ENCODE data around the gene LRP8.

Gene LRP8

GRCh38 chr1:53340660-53341520 is 13.0 kb upstream of the LRP8 start:
- peak in 1 of 4 experiments; percentile 30 for DNase-seq (ENCODE audit: low read depth in 4 of 4, low spot score in 1 of 4)

DNA sequence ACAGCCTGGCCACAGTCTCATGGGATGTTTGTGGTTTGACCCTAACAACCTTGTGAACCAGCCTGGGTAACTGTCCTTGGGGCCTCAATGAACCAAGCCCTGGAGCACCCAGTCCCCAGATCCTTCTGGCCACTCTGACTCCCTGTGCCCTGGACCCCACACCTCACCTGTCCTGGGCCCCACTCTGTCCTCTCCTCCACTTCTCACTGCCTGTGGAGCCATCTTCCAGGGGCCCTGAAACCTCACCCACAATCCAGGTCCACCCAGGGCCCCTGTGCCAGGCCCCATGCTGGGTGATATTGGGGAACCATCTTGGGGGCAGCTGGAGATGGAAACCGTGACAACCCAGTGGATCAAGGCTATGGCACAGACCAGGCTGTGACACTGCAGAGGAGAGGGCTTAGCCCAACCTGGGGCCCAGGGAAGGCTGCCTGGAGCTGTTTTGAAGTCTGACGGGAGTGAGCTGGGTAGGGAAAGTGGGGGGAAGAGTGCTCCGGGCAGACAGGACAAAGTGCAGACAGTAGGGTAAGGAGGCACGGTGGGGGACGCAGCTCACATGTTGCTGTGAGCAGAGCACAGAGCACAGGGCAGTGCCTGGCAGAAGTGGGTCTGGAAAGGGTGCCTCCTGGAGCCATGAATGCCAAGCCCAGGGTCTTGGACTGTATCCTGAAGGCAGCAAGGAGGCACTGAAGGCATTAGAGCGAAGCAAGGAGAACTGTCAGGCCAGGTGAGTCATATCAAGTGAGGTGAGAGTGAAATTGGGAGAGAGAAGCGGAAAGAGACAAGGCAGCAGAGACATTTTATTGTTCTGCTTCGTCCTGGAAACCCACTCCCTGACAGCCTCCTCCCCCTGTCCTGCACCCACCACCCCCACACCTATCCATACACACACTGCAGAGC is 12.1 kb upstream of the LRP8 start:
- DNase-seq (ENCODE audit: low read depth in 4 of 4, low spot score in 1 of 4) = no peak

GRCh38 chr1:53338423-53338822 is 10.6 kb upstream of the LRP8 start:
- DNase-seq (ENCODE audit: low read depth in 4 of 4, low spot score in 1 of 4) = no peak

DNA sequence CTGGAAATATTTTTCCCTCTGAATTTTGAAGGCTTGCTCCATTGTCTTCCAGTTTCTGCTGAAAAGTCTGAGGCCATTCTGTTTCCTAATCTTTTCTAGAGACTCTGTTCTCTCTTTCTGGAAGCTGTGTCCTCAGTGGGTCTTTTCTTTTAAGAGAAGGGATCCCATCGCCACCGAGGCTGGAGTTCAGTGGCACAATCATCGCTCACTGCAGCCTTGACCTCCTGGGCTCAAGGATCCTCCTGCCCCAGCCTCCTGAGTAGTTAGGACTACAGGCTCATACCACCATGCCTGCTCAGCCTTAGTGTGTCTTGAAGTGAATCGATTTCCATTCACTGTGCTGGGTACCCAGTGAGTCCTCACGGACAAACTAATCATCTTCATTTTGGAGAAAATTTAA is 9.6 kb upstream of the LRP8 start:
- DNase-seq (ENCODE audit: low read depth in 4 of 4, low spot score in 1 of 4) = no peak

DNA sequence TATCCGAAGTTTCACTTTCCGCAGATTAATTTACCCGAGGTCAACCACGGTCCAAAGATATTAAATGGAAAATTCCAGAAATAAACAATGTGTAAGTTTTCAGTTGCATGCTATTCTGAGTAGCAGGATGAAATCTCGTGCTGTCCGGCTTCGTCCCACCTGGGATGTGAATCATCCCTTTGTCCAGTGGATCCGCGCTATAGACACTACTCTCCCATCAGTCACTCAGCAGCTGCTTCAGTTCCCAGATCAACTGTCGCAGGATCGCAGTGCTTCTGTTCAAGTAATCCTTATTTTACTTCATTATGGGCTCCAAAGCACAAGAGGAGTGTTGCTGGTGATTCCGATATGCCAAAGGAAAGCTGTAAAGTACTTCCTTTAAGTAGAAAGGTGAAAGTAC is 8.3 kb upstream of the LRP8 start:
- no peak for DNase-seq (ENCODE audit: low read depth in 4 of 4, low spot score in 1 of 4)

- DNase-seq (ENCODE audit: low read depth in 4 of 4, low spot score in 1 of 4) = no peak
These were observed 7.8 kb upstream of the LRP8 start for GRCh38 chr1:53335661-53336060.

GRCh38 chr1:53334781-53335180 is 6.9 kb upstream of the LRP8 start:
- no peak for DNase-seq (ENCODE audit: low read depth in 4 of 4, low spot score in 1 of 4)

DNA sequence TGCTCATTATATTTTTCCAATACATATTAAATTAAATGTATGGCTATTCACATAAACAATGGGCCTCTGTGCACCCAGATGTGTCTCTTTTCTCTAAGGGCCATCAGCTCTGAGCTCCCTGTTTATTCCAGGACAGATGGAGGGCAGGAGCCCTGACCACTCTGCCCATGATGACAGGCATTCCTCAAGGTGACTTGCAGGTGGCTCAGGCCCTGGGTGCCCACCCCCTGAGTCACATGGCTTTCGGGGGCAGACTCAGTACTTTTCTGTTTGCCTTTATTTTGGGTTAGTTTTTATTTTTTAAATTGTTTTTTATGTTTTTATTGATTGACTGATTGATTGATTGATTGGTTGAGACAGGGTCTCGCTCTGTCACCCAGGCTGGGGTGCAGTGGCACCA is 6.4 kb upstream of the LRP8 start:
- no peak for DNase-seq (ENCODE audit: low read depth in 4 of 4, low spot score in 1 of 4)

- DNase-seq (ENCODE audit: low read depth in 4 of 4, low spot score in 1 of 4) = no peak
These were observed 5.0 kb upstream of the LRP8 start for GRCh38 chr1:53332833-53333232.

- DNase-seq (ENCODE audit: low read depth in 4 of 4, low spot score in 1 of 4) = no peak
These were observed 4.3 kb upstream of the LRP8 start for GRCh38 chr1:53332186-53332564.

DNA sequence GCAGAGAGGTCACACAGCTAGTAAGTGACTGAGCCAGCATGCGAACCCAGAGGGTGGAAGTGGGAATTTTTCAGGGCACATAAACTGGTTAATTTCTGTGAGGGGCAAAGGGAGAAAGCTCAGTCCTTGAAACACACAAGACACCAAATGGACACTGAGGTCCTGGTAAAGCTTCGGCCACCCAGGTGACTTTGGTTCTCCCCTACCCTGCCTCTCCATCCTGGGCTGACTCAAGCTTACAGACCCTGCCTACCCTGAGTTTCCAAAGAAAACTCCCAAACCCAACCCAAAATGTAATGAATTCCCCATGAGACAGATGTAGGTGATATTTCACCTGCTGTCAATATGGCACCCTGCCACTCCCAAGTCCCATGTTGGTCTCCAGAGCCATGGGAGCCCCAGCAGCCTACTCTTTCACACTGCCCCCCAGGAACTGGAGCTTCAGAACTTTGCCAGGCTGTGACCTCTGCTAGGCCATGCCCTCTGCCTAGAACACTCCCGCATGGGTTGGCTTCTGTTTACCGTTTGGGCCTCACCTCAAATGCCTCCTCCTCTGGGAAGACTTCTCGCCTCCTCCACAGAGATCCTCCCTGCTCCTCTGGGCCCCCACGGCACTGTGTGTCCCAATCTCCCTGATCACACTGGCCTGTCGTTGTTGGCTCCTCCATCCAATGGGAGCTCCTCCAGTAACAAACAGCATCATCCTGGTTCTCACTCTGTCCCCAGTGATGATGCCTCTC is 3.7 kb upstream of the LRP8 start:
- no peak for DNase-seq (ENCODE audit: low read depth in 4 of 4, low spot score in 1 of 4)

DNA sequence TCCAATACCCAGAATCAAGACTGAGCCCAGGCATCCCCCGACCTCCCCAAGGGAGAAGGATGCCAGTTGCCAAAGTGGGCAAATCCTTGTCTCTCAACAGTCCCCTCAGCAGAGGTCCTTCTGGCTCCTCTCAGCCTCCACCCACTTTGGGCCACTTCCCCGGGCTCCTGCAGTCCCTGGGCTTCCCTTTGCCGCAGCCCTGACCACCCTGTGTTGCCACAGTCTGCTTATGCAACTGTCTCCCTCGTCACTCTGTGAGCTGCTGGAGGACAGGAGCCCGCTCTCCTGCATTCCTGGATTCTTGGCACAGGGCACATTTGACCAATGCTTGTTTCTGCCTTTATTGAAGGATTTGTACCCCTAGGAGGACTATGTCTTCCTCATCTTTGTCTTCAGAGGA is 2.9 kb upstream of the LRP8 start:
- DNase-seq (ENCODE audit: low read depth in 4 of 4, low spot score in 1 of 4) = no peak

DNA sequence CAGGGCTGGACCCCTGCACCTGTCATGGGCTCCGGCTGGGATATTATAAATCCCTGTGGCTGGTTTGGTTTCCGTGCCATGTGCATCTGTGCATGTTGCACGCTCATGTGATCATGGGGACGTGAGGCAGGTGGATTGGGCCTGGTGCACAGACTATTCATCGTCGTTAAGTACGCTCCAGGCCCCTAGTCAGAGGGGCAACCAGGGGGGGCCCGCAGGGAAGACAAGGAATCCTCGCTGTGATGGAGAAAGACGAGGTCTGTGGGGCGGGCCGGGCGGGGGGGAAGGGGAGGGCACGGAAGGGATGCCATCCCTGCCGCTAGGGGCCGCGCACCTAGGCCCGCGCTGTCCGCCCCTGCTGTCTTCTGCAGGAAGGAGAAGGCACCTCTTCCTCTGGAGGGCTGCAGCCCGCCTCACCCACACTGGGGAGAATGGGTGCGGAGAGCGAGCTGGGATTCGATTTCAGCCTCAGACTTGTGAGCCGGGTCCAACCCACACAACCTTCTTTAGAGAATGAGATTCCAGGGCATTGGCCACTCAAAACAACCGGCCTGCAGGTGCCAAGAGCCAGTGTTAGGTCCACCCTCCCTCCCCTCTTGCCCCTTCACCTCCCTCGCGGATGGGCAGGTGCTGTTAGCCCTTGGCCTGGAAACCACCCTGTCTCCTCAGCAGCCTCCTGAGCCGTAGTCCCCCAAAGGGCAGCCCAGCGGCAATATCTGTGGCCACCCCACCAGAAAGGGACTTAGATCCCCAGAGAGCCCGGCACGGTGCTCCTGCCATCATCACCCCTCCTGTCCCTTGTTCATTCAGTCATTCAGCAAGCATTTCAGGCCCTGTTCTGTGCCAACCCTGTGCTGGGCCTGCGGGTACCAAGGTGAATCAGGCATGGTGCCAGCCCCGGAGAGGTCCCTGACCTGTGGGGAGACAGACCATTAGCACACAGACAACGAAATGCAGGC is 950 bp upstream of the LRP8 start:
- DNase-seq (ENCODE audit: low read depth in 4 of 4, low spot score in 1 of 4) = no peak

- peak; percentile 22 to 38 (median 32) for DNase-seq (ENCODE audit: low read depth in 4 of 4, low spot score in 1 of 4)
These were observed 522 bp downstream of the LRP8 start for GRCh38 chr1:53327182-53327913.

DNA sequence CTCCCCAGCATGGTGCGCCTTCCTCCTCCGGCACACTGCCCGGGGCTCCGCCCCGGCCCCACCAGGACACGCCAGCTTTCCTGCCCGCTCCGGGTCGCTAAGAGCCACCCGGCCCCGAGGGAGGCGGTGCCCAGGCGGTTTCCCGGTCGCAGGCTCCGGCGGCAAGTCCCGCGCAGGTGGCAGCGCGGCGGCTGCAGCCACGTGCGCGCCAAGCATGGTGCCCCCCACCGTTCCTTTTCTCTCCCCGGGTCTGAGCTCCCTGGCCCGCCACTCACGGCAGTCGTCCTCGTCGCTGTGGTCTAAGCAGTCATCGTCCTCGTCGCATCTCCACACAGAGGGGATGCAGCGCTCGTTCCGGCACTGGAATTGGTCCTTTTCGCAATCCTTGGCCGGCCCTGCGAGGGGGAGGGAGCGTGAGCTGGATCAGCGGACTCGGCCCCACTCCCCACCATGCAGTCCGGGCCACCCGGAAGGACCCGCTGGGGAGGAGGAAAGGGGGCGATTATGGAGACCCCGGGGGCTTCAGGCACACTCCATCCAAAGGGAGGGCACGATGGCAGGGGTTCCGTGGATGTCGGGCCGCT is 1.2 kb downstream of the LRP8 start:
- DNase-seq (ENCODE audit: low read depth in 4 of 4, low spot score in 1 of 4) = peak in 1 of 4 experiments; percentile 22

DNA sequence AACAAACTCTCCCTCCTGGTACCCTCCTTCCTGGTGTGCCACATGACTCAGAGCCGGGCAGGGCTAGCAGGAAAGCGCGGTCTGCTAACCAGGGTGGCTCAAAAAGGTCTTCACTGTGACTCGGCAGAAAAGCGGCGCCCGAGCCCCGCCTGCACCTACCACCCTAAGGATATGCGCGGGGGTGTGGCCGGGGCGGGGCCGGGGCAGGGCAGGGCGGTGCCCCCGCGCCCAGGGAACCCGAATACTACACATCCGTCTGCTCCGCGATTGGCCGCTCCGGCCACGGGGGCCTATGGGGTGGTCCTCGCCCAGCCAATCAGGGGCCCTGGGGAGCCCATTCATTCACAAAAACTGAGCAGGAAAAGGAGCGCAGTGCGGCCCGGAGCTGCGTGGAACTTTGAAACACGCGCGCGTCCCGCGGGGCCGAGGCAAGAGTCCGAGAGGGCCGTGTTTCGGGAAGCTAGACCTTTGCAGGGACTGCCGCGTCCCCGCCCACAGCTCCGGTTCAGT is 1.7 kb downstream of the LRP8 start:
- DNase-seq (ENCODE audit: low read depth in 4 of 4, low spot score in 1 of 4) = peak; percentile 84 to 98 (median 89)

DNA sequence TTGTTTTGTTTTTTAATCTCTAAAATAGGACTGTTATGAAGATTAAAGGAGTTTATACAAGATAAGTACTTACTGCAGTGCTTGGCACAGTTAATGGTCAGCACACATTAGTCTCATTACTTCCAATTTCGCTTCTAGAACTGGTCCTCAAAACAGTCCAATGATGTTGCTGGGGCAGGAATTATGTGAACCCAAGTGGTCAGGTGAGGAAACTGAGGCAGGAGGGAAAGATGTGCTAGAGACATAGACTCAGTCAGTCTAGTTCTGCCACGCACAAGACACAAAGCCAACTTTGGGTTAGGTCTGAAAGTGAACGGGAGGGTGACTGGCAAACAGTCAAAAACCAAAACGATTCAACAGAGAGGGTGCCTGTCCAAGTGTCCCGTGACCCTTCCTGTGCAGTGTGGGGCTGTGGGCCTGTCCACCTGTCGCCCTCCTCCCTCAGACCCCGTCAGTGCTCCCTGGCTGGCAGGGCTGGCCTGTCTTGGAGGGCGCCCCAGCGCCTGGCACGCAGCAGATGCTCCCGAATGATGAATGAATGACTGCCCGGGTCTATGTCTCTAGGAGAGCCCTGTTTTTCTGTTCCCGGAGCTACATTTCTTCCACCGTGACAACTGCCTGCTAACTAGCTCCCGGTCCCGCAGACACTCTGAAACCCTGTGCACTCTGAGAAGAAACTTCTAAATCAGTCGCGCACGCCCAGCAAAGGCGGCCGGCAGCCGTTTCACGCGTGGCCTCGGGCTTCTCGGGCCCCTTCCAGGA is 2.4 kb downstream of the LRP8 start:
- no peak for DNase-seq (ENCODE audit: low read depth in 4 of 4, low spot score in 1 of 4)

DNA sequence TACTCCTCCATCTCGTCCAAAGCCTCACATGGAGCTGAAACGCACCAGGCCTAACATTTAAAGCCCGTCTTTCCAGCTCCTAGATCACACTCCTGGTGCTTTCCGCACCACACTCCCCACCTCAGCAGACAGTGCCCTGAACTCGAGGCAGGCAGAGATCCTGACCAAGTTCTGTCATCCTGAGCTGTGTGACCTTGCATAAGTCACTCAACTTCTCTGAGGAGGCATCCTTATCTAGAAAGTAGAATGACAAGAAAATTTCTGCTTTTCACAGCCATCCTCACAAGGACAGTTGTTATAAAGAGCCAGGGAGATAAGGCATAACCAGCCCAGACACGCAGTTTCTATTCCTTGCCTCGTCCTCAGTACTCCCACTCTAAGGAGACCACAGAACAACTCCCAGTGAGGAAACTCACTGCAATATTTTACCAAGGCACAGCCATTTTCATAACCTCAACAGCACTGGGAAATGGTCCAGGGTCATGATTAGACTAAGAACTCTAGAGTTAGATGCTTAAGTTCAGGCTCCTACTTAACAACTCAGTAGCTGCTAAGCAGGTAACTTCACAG is 3.1 kb downstream of the LRP8 start:
- no peak for DNase-seq (ENCODE audit: low read depth in 4 of 4, low spot score in 1 of 4)

All from stimulated activated CD4-positive, alpha-beta T cell treated with anti-CD3 and anti-CD28 coated beads, Interleukin-1b, Interleukin-23, amount 100 ng/mL, for 24 hours (primary cell).